ENCODE data around the gene AQP1.
A peak's percentile ranks its signal among the peaks of the same experiment; 100 is the strongest.

AQP1 gene

GRCh38 chr7:30884881-30885280 lies 26.8 kb upstream of the AQP1 start:
- intact Hi-C loops (cut with DNase I; ENCODE audit: low total_unique reads): no loop called here
- TF ChIP-seq CTCF (IDR thresholded peaks at IDR 0.05): no peak
- H3K27me3 ChIP-seq: no peaks in the 10 kb centered on the region
- no peak overlapping the region for H3K4me3 ChIP-seq
- DNase-seq: no peak
- no peak overlapping the region for H3K27ac ChIP-seq
- no peaks in the 10 kb centered on the region for H3K9me3 ChIP-seq
- H3K4me1 ChIP-seq: peaks cover 0 to 41% (median 30%) of the 10 kb centered on the region in 4 donors
- H3K36me3 ChIP-seq: peaks cover 0 to 26% (median 7%) of the 10 kb centered on the region in 3 donors

DNA sequence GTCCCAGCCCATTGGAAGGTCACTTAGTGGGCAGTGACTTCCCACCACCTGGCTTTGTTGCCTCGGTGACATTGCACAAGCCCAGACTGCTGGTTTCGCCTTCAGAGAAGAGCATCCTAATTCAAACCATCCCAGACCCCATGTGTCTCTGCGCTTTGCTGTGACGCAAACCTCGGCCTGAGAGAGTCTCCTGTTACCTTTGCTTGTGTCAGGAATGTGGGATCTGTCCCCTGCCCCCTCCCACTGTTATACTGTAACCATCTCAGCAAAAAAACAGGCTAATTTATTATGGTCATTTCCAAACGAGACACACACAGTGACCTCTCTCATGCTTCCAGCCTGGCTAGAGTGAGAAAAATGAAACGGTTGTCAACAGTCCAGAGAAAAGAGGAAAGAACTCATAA lies 25.0 kb upstream of the AQP1 start:
- Histone ChIP-seq H3K27ac (peak overlapping the region; percentile 67 to 71), H3K9me3 (no peaks in the 10 kb centered on the region), H3K4me3 (no peak overlapping the region), H3K4me1 (peaks cover 0 to 45% (median 30%) of the 10 kb centered on the region in 4 donors), H3K27me3 (no peaks in the 10 kb centered on the region), H3K36me3 (peaks cover 0 to 30% (median 7%) of the 10 kb centered on the region in 3 donors)
- intact Hi-C loops (cut with DNase I; ENCODE audit: low total_unique reads): no loop called here
- TF ChIP-seq CTCF (IDR thresholded peaks at IDR 0.05): no peak
- no peak for DNase-seq

- no peaks in the 10 kb centered on the region for H3K27me3 ChIP-seq
- H3K9me3 ChIP-seq: no peaks in the 10 kb centered on the region
- DNase-seq: no peak
- peaks cover 0 to 45% (median 30%) of the 10 kb centered on the region in 4 donors for H3K4me1 ChIP-seq
- H3K36me3 ChIP-seq: peaks cover 0 to 36% (median 7%) of the 10 kb centered on the region in 3 donors
- peak overlapping the region; percentile 67 to 71 for H3K27ac ChIP-seq
- H3K4me3 ChIP-seq: no peak overlapping the region
- intact Hi-C loops (cut with DNase I; ENCODE audit: low total_unique reads): no loop called here
- no peak for TF ChIP-seq CTCF (IDR thresholded peaks at IDR 0.05)
Observed at GRCh38 chr7:30887464-30887872, 24.2 kb upstream of the AQP1 start.

DNA sequence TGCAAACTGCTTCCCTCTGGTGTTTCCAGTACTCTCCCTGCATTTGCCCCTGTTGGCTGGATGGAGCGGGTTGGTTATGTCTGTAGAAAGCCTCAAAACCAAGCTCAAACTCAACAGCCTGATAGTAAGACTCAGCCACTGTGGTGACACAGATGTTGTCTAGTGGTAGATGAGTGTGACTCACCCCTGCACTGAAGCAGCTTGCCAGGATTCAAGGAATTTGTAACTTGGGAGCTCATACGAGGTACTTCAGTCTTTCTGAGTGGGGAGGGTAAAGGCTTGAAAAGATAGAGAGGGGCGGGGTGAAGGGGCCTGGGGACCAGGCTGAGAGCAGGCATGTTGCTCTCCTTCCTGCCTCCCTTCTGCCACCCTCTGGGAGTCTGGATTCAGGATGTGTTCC lies 22.9 kb upstream of the AQP1 start:
- Histone ChIP-seq H3K27ac (peak overlapping the region; percentile 67 to 71), H3K4me1 (peaks cover 0 to 56% (median 41%) of the 10 kb centered on the region in 4 donors), H3K36me3 (peaks cover 0 to 26% (median 7%) of the 10 kb centered on the region in 3 donors), H3K9me3 (no peaks in the 10 kb centered on the region), H3K27me3 (no peaks in the 10 kb centered on the region), H3K4me3 (no peak overlapping the region)
- TF ChIP-seq CTCF (IDR thresholded peaks at IDR 0.05): peak in 1 of 2 experiments; percentile 17
- intact Hi-C loops (cut with DNase I; ENCODE audit: low total_unique reads): no loop called here
- DNase-seq: peak; percentile 82 to 86

- Histone ChIP-seq H3K9me3 (no peaks in the 10 kb centered on the region), H3K4me1 (peaks cover 0 to 71% (median 53%) of the 10 kb centered on the region in 4 donors), H3K36me3 (peaks cover 0 to 11% (median 0%) of the 10 kb centered on the region in 3 donors), H3K27ac (peak overlapping the region; percentile 67 to 71), H3K4me3 (no peak overlapping the region), H3K27me3 (no peaks in the 10 kb centered on the region)
- no peak for DNase-seq
- intact Hi-C loops (cut with DNase I; ENCODE audit: low total_unique reads): no loop called here
- TF ChIP-seq CTCF (IDR thresholded peaks at IDR 0.05): no peak
Observed at GRCh38 chr7:30890226-30890625, 21.4 kb upstream of the AQP1 start.

GRCh38 chr7:30893357-30893756 lies 18.3 kb upstream of the AQP1 start:
- Histone ChIP-seq H3K4me3 (no peak overlapping the region), H3K27me3 (no peaks in the 10 kb centered on the region), H3K4me1 (peaks cover 0 to 68% (median 50%) of the 10 kb centered on the region in 4 donors), H3K36me3 (peaks cover 0 to 11% (median 0%) of the 10 kb centered on the region in 3 donors), H3K27ac (peak overlapping the region; percentile 80 to 84), H3K9me3 (no peaks in the 10 kb centered on the region)
- intact Hi-C loops (cut with DNase I; ENCODE audit: low total_unique reads): no loop called here
- DNase-seq: peak; percentile 70 to 85
- TF ChIP-seq CTCF (IDR thresholded peaks at IDR 0.05): no peak
